Neural progenitor cell (in vitro differentiated cells): Measurements from ENCODE around the gene PDE3B. TPM values are rescaled to one million over a fixed set of nuclear protein-coding genes. Genes with fewer than 3 reads are reported as not detected.

Experiments
- DNase-seq: peaks from one replicate; pipeline ENCODE4 v3.0.0-alpha.2; 2016; ENCODE audit warnings: low spot score
- H2AFZ ChIP-seq: fragments of 200-600 bp; sonication (generic); replicated peaks from 2 replicates; pipeline ENCODE4 v1.6.1; 2016; ENCODE audit warnings: antibody characterized with exemption
- H3F3A ChIP-seq: fragments of 200-600 bp; sonication (generic); 2 replicates; pipeline ENCODE4 v1.6.1; 2016; ENCODE audit warnings: antibody characterized with exemption, low read depth
- H3K27ac ChIP-seq: fragments of 200-600 bp; sonication (generic); 2 replicates; pipeline ENCODE4 v1.5.1; 2016; ENCODE audit warnings: mild to moderate bottlenecking
- H3K27me3 ChIP-seq: fragments of 200-600 bp; sonication (generic); 2 replicates; pipeline ENCODE4 v1.6.1; 2016; ENCODE audit warnings: mild to moderate bottlenecking, moderate library complexity
- H3K36me3 ChIP-seq: fragments of 200-600 bp; sonication (generic); 2 replicates; pipeline ENCODE4 v1.5.1; 2016
- H3K4me1 ChIP-seq: fragments of 200-600 bp; sonication (generic); 2 replicates; pipeline ENCODE4 v1.6.1; 2016; ENCODE audit warnings: mixed run types
- H3K4me2 ChIP-seq: fragments of 200-600 bp; sonication (generic); 2 replicates; pipeline ENCODE4 v1.6.1; 2016
- H3K4me3 ChIP-seq: fragments of 200-600 bp; sonication (generic); 2 replicates; pipeline ENCODE4 v1.5.1; 2016
- H3K79me2 ChIP-seq: fragments of 200-600 bp; sonication (generic); 2 replicates; pipeline ENCODE4 v1.6.1; 2016; ENCODE audit warnings: low read depth
- H3K9ac ChIP-seq: fragments of 200-600 bp; sonication (generic); 2 replicates; pipeline ENCODE4 v1.6.1; 2016
- H3K9me3 ChIP-seq: fragments of 200-600 bp; sonication (generic); 2 replicates; pipeline ENCODE4 v1.5.1; 2016; ENCODE audit warnings: low read depth
- H4K20me1 ChIP-seq: fragments of 200-600 bp; sonication (generic); 2 replicates; pipeline ENCODE4 v1.6.1; 2016; ENCODE audit warnings: low read depth
- H3K27ac Mint-ChIP-seq: 3 replicates; pipeline ENCODE4 v1.8.0; 2021; ENCODE audit warnings: mixed read lengths
- H3K27me3 Mint-ChIP-seq: 2 replicates; pipeline ENCODE4 v1.8.0; 2022; ENCODE audit warnings: low read depth, mild to moderate bottlenecking, inconsistent platforms, moderate library complexity, mixed read lengths; ENCODE audit not compliant: insufficient read depth
- H3K36me3 Mint-ChIP-seq: 3 replicates; pipeline ENCODE4 v1.8.0; 2021; ENCODE audit warnings: mixed read lengths
- H3K4me1 Mint-ChIP-seq: 3 replicates; pipeline ENCODE4 v1.8.0; 2021; ENCODE audit warnings: mixed read lengths
- H3K4me3 Mint-ChIP-seq: 3 replicates; pipeline ENCODE4 v1.8.0; 2021; ENCODE audit warnings: mild to moderate bottlenecking, moderate library complexity, mixed read lengths
- H3K9me3 Mint-ChIP-seq: 3 replicates; pipeline ENCODE4 v1.8.0; 2020; ENCODE audit warnings: mixed read lengths
- CTCF ChIP-seq: fragments of 200-600 bp; sonication (generic); IDR thresholded peaks from 2 replicates; pipeline ENCODE4 v1.5.1; 2017; ENCODE audit warnings: antibody characterized with exemption, mild to moderate bottlenecking
- EZH2 ChIP-seq: fragments of 200-600 bp; sonication (generic); IDR thresholded peaks from 2 replicates; pipeline ENCODE4 v1.6.1; 2017; ENCODE audit warnings: antibody characterized with exemption, mild to moderate bottlenecking, moderate library complexity
- EZH2phosphoT487 ChIP-seq: fragments of 200-600 bp; sonication (generic); IDR thresholded peaks from 2 replicates; pipeline ENCODE4 v1.6.1; 2017; ENCODE audit warnings: antibody characterized with exemption
- total RNA-seq: library from RNA; depleted of rRNA; stranded (reverse); fragments of >200 nt; gene quantifications from 2 replicates; pipeline ENCODE4 v1.2.3, GENCODE V29; 2015; ENCODE audit warnings: low replicate concordance

The PDE3B gene
- total RNA-seq, 1 donor from 2014 or later = 14.3 TPM

- no peak for DNase-seq
- Mint-ChIP-seq H3K27ac (no peak overlapping the region), H3K4me3 (no peak overlapping the region), H3K36me3 (peaks cover 7% of the 10 kb centered on the region), H3K27me3 (no peaks in the 10 kb centered on the region), H3K4me1 (no peaks in the 10 kb centered on the region), H3K9me3 (peaks cover 4% of the 10 kb centered on the region)
- Histone ChIP-seq H3K36me3 (no peaks in the 10 kb centered on the region), H3K27ac (no peak overlapping the region), H3K27me3 (no peaks in the 10 kb centered on the region), H3K9ac (no peak overlapping the region), H4K20me1 (no peaks in the 10 kb centered on the region), H3K4me3 (no peak overlapping the region), H3K4me2 (no peak overlapping the region), H3K79me2 (no peaks in the 10 kb centered on the region), H3K9me3 (no peaks in the 10 kb centered on the region), H2AFZ (no peak overlapping the region), H3F3A (no peaks in the 10 kb centered on the region), H3K4me1 (no peaks in the 10 kb centered on the region)
- TF ChIP-seq CTCF = no peak
These were observed 30.3 kb downstream of the PDE3B start for GRCh38 chr11:14673824-14674405.

GRCh38 chr11:14676068-14676467 is 32.5 kb downstream of the PDE3B start:
- DNase-seq = no peak
- Histone ChIP-seq H3K36me3 (no peaks in the 10 kb centered on the region), H2AFZ (no peak overlapping the region), H3K4me2 (no peak overlapping the region), H3K9me3 (no peaks in the 10 kb centered on the region), H3K9ac (no peak overlapping the region), H3K27ac (no peak overlapping the region), H3K79me2 (no peaks in the 10 kb centered on the region), H3K27me3 (no peaks in the 10 kb centered on the region), H3F3A (no peaks in the 10 kb centered on the region), H3K4me3 (no peak overlapping the region), H3K4me1 (no peaks in the 10 kb centered on the region), H4K20me1 (no peaks in the 10 kb centered on the region)
- H3K4me1 Mint-ChIP-seq = no peaks in the 10 kb centered on the region
- H3K27me3 Mint-ChIP-seq = no peaks in the 10 kb centered on the region
- H3K4me3 Mint-ChIP-seq = no peak overlapping the region
- peaks cover 13% of the 10 kb centered on the region for H3K9me3 Mint-ChIP-seq
- peaks cover 13% of the 10 kb centered on the region for H3K36me3 Mint-ChIP-seq
- TF ChIP-seq CTCF = no peak
- no peak for TF ChIP-seq EZH2phosphoT487
- no peak for TF ChIP-seq EZH2
- H3K27ac Mint-ChIP-seq = no peak overlapping the region

- H3K4me1 Mint-ChIP-seq = no peaks in the 10 kb centered on the region
- Histone ChIP-seq H2AFZ (no peak overlapping the region), H3K27me3 (no peaks in the 10 kb centered on the region), H3K9ac (no peak overlapping the region), H3K27ac (no peak overlapping the region), H3K79me2 (no peaks in the 10 kb centered on the region), H3K9me3 (no peaks in the 10 kb centered on the region), H4K20me1 (no peaks in the 10 kb centered on the region), H3K4me2 (no peak overlapping the region), H3K36me3 (no peaks in the 10 kb centered on the region), H3K4me3 (no peak overlapping the region), H3K4me1 (no peaks in the 10 kb centered on the region), H3F3A (no peaks in the 10 kb centered on the region)
- DNase-seq = no peak
- H3K27ac Mint-ChIP-seq = no peak overlapping the region
- H3K4me3 Mint-ChIP-seq = no peak overlapping the region
- H3K36me3 Mint-ChIP-seq = peaks cover 13% of the 10 kb centered on the region
- H3K27me3 Mint-ChIP-seq = no peaks in the 10 kb centered on the region
- TF ChIP-seq CTCF (no peak), EZH2 (no peak), EZH2phosphoT487 (no peak)
- peaks cover 15% of the 10 kb centered on the region for H3K9me3 Mint-ChIP-seq
These were observed 33.5 kb downstream of the PDE3B start for GRCh38 chr11:14677146-14677545.
